Kidney epithelial cell (primary cell): ENCODE results near the gene DUOXA2. TPM values are rescaled to one million over a fixed set of nuclear protein-coding genes. Genes with fewer than 3 reads are reported as not detected.

Experiments
- DNase-seq: peaks from one replicate; pipeline ENCODE4 v3.0.0-alpha.2; 2010; ENCODE audit warnings: low read depth
- H3K27me3 ChIP-seq: 2 replicates; pipeline ENCODE4 v1.6.0; 2011; ENCODE audit warnings: low read length; ENCODE audit not compliant: control insufficient read depth, insufficient read depth
- H3K36me3 ChIP-seq: 2 replicates; pipeline ENCODE4 v1.5.1; 2011; ENCODE audit warnings: low read length; ENCODE audit not compliant: control insufficient read depth, insufficient read depth
- H3K4me3 ChIP-seq: 2 replicates; pipeline ENCODE4 v1.5.1; 2011; ENCODE audit warnings: low read depth, mild to moderate bottlenecking, control low read depth, low read length
- CTCF ChIP-seq: IDR thresholded peaks from 2 replicates; pipeline ENCODE4 v1.5.1; 2011; ENCODE audit warnings: mild to moderate bottlenecking, moderate library complexity, low read length, control low read depth, inconsistent platforms; ENCODE audit not compliant: insufficient read depth, poor library complexity, severe bottlenecking
- total RNA-seq: library from RNA; depleted of rRNA; stranded (reverse); fragments of >200 nt; gene quantifications from 2 replicates; pipeline ENCODE4 v1.2.3, GENCODE V29; 2015

The DUOXA2 gene
- total RNA-seq, 1 donor from 2014 or later: not detected

GRCh38 chr15:45120081-45120972 is 6.2 kb downstream of the DUOXA2 start:
- DNase-seq: no peak
- Histone ChIP-seq H3K4me3 (no peak overlapping the region), H3K27me3 (peaks cover 29% of the 10 kb centered on the region), H3K36me3 (no peaks in the 10 kb centered on the region)
- no peak for TF ChIP-seq CTCF

- no peak for TF ChIP-seq CTCF
Measured at GRCh38 chr15:45121020-45121419, 6.9 kb downstream of the DUOXA2 start.

GRCh38 chr15:45121706-45122417 is 7.7 kb downstream of the DUOXA2 start:
- Histone ChIP-seq H3K4me3 (no peak overlapping the region), H3K27me3 (peaks cover 14% of the 10 kb centered on the region), H3K36me3 (no peaks in the 10 kb centered on the region)
- peak; percentile 81 for DNase-seq
- no peak for TF ChIP-seq CTCF

More at GRCh38 chr15:45121020-45121419, 6.9 kb downstream of the DUOXA2 start:
- H3K36me3 ChIP-seq: no peaks in the 10 kb centered on the region
- no peak for DNase-seq
- H3K27me3 ChIP-seq: peaks cover 22% of the 10 kb centered on the region
- H3K4me3 ChIP-seq: no peak overlapping the region

- peaks cover 9% of the 10 kb centered on the region for H3K27me3 ChIP-seq
- no peak overlapping the region for H3K4me3 ChIP-seq
- TF ChIP-seq CTCF: no peak
- DNase-seq: no peak
- H3K36me3 ChIP-seq: no peaks in the 10 kb centered on the region
Measured at GRCh38 chr15:45122719-45123118, 8.6 kb downstream of the DUOXA2 start.

GRCh38 chr15:45123397-45123796 is 9.3 kb downstream of the DUOXA2 start:
- H3K27me3 ChIP-seq: peaks cover 14% of the 10 kb centered on the region
- H3K36me3 ChIP-seq: no peaks in the 10 kb centered on the region
- no peak for DNase-seq
- H3K4me3 ChIP-seq: no peak overlapping the region
- TF ChIP-seq CTCF: no peak
